Kidney capillary endothelial cell (primary cell): ENCODE data around the gene ALDH1A2.

ENCODE experiments used
- DNase-seq: peaks from one replicate; pipeline ENCODE4 v3.0.0-alpha.2; 2018; ENCODE audit warnings: low spot score

ALDH1A2 gene

DNA sequence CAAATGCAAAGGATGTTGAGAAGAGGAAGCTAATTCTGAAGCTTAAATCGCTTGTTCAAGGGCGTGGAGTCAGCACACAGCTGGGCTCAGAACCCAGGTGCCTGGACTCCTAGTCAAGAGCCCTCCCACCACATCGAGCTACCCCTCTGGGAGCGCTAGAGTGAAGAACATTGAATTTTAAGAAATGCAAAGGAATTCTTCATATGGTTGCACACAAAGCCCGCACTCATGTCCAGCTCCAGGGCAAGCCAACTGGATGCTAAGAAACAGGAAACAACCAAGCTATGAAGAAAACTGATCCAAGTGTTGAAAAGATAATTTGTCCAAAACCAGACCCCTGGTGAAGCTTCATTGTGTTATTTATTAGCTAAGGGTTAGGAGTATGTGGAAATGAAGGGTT lies 122.3 kb downstream of the ALDH1A2 start:
- DNase-seq, result no peak

DNA sequence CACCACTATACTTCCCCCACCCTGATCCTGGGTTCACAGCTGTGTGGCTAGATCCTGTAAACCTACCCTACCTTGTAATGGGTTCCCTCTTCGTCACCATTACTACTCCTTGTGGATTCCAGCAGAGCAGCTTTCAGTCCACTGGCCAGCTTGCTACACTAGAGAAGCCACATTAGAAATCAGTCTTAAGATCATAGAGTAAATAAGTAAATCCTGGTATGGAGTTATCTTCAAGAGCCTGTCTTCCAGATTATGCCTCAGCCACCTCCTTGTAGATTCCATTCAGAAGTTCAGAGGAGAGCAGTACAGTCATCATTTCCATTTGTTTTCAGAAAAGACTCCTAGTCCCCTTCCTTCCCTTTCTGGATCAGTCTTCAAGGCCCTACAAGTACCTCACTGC lies 123.7 kb downstream of the ALDH1A2 start:
- no peak for DNase-seq

DNA sequence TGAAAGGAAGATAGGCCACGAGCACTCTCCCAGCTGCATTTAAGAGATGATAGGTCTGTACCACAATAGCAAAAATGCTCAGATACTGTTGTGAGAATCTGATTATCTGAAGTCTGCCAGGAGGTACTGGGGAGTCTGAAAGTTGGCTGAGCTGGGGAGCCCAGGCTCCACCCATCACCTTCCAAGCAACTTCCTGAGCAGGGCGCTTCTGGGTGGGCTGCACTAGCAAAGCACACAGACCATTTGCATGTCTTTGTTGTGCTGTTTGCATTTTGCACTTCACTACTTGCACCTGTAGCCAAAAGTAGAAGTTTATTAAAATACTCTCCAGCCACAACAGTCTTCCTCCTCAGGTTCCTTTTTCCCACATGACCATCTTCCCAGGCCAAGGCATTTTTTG lies 133.2 kb downstream of the ALDH1A2 start:
- DNase-seq, result no peak

DNA sequence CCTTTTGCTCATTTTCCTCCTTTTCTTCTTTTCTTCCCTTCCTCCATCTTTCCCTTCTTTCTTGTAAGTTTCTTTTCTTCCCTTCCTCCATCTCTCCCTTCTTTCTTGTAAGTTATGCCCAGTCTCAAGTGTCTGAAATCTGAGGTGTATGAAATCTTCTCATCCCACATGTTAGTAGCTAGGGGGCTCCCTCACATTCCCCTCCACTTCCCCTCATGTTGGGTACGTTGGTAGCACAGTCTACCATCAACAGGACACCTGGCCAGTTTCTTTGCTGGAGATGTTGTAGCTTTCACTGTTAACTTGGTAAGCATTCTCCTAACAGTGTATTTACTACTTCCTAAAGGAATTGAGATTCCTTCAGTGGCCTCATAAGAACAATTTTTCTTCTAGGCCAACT lies 133.9 kb downstream of the ALDH1A2 start:
- no peak for DNase-seq

DNA sequence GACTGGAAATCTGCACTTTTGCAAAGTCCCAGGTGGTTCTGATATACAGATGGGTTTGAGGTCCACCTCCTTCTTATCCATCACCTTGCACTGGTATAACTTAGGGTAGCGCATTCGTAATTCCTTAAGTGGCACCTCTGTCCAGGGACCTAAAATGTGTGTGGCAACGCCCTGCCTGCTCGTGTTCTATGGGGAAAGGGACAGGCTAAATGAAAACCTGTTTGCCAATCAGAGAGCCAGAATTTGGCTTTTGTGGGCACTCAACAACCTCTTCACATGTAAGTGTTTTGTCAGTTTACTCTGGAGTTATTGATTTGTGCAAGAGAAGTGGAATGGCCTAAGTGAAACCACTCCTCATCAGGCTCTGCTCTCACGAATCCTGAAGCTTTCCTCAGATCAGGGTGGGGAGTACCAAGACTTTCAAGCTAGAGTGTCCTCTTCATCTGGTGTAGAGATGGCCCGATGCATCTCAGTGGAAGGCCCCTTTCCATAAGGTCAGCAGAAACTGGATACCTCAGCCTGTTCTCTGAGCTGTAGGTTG lies 138.3 kb downstream of the ALDH1A2 start:
- DNase-seq, result no peak

DNA sequence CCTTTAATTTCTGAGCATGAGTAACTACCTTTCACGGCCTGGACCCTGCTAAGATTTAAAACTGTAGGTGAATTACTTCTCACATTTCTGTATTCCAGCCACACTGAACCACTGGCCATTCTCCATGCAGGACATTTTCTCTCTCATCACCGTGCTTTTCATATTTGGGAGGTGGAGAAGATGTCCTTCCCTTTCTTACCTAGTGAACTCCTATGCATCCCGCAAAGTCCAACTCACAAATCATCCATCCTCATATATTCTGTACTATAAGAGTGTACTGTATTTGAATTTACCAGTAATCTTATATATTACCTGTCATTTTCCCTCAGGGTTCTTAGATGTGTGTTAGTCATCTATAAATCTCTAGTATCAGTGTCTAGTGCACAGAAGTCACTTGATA lies 139.9 kb downstream of the ALDH1A2 start:
- DNase-seq, result no peak

DNA sequence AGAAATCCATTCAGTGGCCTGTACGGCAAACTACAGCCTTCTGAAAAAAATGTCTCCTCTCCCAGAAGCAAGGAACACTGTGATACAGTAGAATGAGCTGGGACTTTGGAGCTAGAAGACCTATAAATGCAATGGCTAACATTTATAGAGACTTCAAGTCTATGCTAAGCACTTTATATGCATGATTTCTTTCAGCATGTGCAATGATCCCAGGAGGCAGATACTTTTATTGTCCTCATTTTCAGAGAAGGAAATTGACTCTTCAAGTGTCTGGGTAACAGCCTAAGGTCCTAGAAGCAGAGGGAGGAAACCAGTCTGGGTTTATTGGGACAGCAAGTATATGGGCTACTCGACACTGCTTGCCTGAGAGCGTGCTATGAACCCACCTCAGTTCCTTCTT lies 140.9 kb downstream of the ALDH1A2 start:
- no peak for DNase-seq

DNA sequence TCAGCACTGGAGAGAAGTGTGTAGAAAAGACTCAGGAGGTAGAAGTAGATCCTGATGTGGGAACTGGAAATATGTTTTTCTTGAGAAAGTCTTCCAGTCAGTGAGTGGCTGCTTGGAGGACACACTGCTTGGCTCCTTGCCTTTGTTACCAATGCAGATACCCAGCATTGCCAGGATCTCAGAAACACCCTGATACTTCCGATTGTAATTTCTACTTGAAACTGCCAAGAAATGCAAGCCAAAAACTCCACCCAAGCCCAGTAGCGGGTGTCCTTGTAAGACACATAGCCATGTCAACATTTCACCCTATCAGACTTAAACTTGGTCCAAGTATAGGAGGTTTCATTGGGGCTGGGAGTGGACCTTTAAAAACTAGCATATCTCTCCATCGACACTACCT lies 141.8 kb downstream of the ALDH1A2 start:
- DNase-seq, result no peak

DNA sequence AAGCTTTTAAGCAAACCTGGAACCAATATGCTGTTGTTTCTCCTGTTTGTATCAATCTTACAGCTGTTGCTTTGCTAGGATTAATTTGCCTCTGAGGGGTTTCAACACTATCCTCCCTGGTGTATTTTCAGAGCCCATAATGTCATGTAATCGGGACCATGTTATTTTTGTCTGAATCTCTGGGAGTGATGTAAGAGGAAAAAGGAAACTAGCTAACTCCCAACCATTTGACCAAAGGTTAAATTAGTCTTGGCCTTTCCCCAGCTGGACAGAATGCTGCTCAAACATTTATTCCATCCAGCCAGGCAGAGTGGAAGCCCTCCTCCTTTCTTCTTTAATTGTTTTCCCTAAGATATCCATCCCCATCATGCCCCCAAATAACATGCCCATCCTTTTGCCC lies 142.2 kb downstream of the ALDH1A2 start:
- DNase-seq, result no peak

DNA sequence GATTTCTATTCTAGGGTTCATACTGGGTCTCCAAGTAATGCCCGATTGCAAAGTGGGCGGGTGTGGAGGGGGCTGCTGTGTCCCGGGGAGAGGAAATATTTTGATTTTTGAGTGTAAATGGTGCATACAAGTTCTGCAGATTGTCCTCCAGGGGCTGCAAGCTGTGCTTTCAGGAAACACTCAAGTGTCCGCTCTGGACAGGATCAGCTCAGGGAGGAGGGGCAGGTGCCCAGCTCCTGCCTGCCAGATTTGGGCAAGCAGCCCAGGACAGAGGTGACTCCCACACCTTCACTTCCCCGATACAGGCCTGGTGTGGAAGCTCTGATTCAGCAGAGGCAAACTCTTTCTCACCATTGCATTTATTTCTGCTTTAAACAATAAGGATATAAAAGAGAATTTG lies 142.7 kb downstream of the ALDH1A2 start:
- DNase-seq, result no peak

DNA sequence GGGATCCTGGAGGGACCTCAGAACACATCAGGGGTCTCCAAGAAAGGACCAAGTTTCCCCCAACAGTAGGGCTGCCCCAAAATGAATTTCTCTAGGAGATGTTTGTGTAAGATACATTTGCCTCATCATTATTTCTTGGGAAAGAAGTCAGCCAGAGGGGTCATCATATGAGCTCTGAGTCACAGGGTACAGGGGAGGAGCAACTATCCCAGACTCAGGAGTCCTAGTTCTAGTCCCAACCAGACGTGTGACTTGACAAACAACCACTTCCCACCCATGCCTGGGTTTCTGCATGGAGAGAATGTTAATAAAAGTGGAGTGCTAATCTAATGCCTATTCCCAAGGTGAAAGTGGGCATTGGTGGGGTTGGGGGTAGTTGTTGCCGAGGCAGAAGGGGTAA lies 144.1 kb downstream of the ALDH1A2 start:
- no peak for DNase-seq

DNA sequence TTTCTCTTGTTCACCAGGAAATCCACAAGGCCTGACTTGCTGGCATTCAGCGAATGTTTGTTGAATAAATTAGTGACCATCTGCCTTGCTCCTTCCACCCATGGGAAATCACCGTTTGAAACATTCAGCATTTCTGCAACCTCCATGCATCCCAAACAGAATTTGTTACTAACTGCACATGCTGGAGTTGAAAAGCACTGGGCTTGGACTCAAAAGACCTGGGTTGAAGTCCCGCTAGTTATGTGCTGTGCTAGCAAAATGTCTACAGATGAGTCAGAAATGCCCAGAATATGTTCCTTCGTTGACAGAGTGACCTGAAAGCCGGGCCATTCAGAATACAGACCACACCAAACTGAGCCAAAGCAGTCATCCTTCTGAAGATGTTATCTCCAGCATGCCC lies 144.6 kb downstream of the ALDH1A2 start:
- DNase-seq, result no peak

DNA sequence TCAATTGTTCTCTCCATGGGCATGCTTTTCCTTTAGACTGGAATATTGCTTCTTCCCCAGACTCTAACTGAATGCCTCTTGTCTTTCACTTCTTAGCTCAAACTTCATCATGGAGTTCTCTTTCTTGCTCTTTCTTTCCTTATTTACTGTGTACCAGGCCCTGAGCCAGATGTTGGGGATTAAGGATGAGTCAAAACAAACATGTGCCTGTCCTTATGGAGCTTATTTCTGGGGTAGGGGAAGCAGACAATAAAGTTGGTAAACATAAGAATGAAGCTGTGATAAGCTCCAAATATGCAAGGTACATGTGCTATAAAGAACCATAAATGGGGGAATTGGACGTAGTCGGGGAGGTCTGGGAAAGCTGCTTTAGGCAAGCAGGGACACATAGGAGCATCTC lies 145.8 kb downstream of the ALDH1A2 start:
- no peak for DNase-seq

DNA sequence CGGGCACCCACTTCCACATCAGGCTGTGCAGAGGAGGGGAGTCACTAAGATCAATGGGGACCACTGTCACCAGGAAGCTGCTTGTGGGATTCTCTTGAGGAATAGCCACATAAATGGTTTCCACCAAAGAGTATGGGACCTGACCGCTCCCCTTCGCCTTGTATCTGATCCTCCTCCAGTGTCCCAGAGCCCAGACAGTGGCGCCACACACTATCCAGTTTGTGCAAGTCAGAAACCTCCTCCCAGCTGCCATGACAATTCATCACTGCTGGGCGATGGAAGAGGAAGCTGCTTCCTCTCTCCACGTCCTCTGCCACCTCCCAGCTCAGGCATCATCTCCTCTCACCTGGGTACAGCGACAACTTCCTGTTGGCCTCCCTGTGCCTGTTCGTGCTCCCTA lies 147.5 kb downstream of the ALDH1A2 start:
- DNase-seq, result no peak

DNA sequence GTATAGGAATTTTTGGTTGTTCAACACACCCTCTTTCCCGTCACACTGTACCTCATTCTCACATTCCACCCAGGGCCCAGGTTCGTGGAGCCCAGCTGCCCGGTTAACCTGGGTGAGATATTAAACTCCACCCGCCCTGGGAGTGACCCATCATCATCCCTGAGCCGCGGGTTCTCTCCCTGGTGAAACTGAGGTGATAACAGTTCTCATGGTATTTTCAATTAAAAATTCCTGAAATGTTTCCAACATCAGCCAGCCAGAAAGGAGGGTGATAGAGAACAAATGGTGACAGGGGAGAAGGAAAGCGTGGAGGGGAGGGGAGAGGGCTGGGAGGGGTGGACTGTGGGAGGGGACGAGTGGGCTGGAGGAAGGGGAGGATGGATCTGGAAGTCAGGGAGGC lies 148.8 kb downstream of the ALDH1A2 start:
- DNase-seq, result no peak

DNA sequence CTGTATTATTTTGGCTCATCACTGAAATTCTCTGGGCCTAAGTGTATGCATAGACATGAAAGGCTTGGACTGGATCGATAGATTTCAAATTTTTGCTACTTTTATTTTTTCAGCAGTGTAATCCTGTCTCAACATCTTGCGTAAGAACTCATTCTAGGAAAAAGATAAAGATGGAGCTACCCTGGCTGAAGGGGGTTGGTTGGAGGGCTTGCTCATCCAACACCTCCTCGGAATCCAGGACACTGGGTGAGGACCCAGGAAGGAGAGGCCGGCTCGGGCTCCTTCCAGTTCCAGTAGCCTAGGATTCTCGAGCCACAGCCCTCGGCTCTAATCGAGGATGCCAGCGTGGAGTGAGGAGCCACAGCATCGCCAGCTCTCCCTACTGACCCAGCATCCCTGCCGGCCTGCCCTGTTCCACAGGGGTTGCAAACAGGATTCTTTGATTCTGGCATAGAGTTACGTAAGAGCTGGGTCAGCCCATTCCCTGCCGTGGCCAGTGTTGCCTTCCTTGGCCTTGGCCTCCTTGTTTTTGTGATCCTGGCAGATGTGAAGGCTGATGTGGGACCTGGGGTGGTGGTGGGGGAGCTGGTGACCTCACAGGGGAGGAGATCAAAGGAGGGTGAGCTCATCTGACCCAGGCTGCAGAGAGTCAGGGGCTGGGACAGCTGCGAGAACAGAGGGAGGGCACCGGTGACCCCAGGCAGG lies 149.5 kb downstream of the ALDH1A2 start:
- DNase-seq, result no peak

DNA sequence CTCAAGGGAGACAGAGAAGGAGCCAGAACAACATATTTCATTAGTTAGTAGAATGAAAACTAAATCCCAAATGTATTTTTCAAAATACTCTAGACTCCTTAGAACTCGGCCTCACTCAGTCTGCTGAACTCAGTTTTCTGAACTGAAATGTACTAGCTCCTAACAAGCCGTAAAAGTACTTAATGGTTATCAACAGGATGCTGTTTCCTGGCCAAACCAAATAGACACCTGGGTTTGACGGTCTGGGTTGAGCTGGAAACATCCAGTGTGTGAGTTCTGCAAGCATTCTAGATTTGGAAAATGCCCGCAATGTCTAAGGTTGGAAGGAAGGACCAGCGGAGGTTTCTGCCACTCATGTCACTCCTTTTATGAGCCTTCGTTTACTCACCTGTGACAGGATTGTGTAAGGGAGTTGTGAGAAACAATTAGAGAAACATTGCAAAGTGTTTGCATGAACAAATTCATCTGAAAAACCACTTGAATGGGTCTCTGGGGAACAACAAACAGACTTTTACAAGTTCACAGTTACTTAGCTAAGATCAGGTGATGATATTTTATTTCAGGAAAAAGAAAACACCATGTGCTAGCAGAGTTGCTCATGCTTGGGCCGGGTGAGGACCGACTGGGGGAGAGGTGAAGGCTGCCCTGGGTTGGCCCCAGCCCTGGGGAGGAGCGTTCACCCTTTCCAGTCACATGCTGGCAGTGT lies 151.0 kb downstream of the ALDH1A2 start:
- no peak for DNase-seq

DNA sequence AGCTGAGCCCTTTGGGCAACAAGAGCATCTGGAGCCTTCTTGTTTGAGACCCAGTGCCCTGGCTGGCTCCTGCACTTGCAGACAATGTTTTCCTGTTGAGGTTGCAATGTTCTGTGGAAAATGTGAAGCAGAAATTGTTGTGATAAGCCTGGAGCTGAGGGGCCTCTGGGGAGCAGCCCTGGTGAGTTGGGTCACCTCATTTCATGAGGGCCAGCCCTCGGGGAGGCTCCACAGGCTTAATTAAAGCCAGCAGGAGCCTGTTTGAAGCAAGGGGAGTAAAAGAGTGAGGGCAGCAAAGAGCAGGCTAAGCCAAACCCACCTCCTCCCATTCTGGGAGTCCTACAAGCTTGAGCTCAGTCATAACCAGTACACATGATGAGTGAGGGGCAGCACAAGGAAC lies 154.3 kb downstream of the ALDH1A2 start:
- DNase-seq, result no peak

DNA sequence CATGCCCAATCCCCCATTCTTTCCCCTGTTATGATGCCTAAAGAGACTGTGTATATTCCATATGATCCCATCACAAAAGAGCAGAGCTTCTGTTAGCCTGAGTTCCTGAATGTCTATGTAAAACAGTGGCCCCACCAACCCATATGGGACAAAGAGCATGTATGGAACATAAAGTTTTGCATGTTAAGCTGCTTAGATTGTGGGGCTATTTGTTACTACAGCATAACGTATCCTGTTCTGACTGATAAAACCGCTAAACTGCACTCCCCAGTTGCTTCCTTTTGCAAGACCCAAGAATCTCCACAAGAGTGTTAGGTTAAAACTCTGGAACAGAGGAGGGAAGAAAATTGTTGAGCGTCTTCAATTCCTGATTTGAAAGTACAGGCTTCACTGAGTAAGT lies 154.8 kb downstream of the ALDH1A2 start:
- DNase-seq, result no peak

DNA sequence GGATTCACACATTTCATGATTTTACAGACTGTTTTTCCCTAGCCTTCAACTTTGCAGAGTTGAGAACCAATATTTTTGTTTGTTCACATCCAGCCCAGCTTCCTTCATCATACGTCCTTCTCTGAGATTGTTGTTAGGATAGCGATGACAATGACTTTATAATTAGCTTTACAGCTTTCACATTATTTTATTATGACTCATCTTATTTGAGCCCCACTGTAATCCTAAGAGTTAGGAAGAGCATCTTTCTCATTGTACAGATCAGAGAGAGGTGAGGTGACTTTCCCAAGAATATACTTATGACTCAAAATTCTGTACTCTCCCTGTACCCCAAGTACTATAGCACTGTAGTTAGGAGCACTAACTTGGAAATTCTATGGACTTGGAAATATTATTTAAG lies 156.1 kb downstream of the ALDH1A2 start:
- DNase-seq, result no peak

DNA sequence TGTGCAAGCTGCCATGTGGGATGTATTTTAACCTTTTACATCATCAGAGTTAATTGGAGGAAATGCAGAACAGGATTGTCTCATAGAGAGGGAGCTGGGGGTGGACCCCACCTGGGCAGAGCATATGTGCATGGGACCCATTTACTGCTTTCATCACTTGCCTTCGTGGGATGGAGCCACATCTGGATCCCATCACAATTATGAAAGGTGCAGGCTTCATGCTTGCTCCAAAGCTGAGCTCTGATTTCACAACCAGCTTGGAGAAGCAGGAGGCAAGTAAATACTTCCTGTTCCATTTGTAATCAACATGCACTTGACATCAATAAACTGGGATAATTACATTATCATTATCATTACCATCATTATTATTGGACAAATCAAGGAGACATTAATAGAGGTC lies 161.9 kb downstream of the ALDH1A2 start:
- DNase-seq, result no peak
